K562 (cell line): ENCODE data around the gene TPK1. TPM values are rescaled to one million over a fixed set of nuclear protein-coding genes. Genes with fewer than 3 reads are reported as not detected.

Experiments used
- ATAC-seq: fragments of 200-7000 bp; cut with Tn5 transposase; 3 replicates; pipeline ENCODE4 v1.9.1; 2020; ENCODE audit warnings: moderate library complexity
- BruUV-seq: library from RNA; stranded (reverse); fragments of 400-500 nt; replicated peaks from 2 replicates; lab custom pipeline; 2021; lab: Mats Ljungman, UMichigan
- CTCF ChIA-PET: fragments of 300-600 bp; formaldehyde crosslinking; extraction: SDS; loops from one replicate; lab custom pipeline; 2021; ENCODE audit warnings: low intra/inter-chr PET ratio; lab: Yijun Ruan, JAX
- POLR2A ChIA-PET: fragments of 300-600, 350-650 bp; sonication (Branson Sonifier 250); formaldehyde crosslinking; extraction: SDS; loops from one replicate; lab custom pipeline; 2021; ENCODE audit warnings: antibody characterized with exemption, inconsistent platforms; lab: Yijun Ruan, JAX
- DNase-seq, 4 experiments: peaks; one replicate each; pipeline versions ENCODE4 v3.0.0 to v3.0.0-alpha.2; 2011 to 2018; ENCODE audit warnings: low spot score in 3 of 4, mixed read lengths in 3 of 4; ENCODE audit errors: extremely low read depth in 1 of 4
- FAIRE-seq: peaks from 2 replicates; lab custom pipeline; 2011; peaks lifted over from hg19 to GRCh38; lab: Jason Lieb, UNC
- H2AFZ ChIP-seq: 2 replicates; pipeline ENCODE4 v1.6.0; 2011; ENCODE audit warnings: low read depth, low read length, control low read depth, inconsistent platforms
- H3K27ac ChIP-seq: fragments of 200-600 bp; 3 replicates; pipeline ENCODE4 v1.8.0; 2011; ENCODE audit warnings: low read depth, mild to moderate bottlenecking, control low read depth, inconsistent platforms, low read length, moderate library complexity, mixed read lengths; ENCODE audit errors: extremely low read depth
- H3K27me3 ChIP-seq, 2 experiments: fragments of 300-600 bp in 1 of 2; 2 replicates in 1 of 2; 3 replicates in 1 of 2; pipeline versions ENCODE4 v1.6.0 to v1.8.0; 2011; ENCODE audit warnings: inconsistent platforms in 2 of 2, low read length in 2 of 2, mild to moderate bottlenecking in 1 of 2, mixed read lengths in 1 of 2, moderate library complexity in 1 of 2; ENCODE audit not compliant: control insufficient read depth in 2 of 2, insufficient read depth in 2 of 2
- H3K36me3 ChIP-seq: fragments of 300-600 bp; 3 replicates; pipeline ENCODE4 v1.8.0; 2011; ENCODE audit warnings: mild to moderate bottlenecking, low read length, inconsistent platforms; ENCODE audit not compliant: control insufficient read depth, insufficient read depth
- H3K4me1 ChIP-seq, 2 experiments: fragments of 200-600 bp in 1 of 2; replicated peaks in 1 of 2; 2 replicates in 1 of 2; 3 replicates in 1 of 2; pipeline versions ENCODE4 v1.5.1 to v1.8.0; 2011; ENCODE audit warnings: inconsistent platforms in 2 of 2, low read length in 2 of 2, mild to moderate bottlenecking in 1 of 2, mixed read lengths in 1 of 2, moderate library complexity in 1 of 2; ENCODE audit not compliant: control insufficient read depth in 2 of 2, insufficient read depth in 2 of 2
- H3K4me2 ChIP-seq: 2 replicates; pipeline ENCODE4 v1.6.1; 2011; ENCODE audit warnings: low read length, control low read depth, inconsistent platforms, mixed read lengths; ENCODE audit not compliant: insufficient read depth
- H3K4me3 ChIP-seq: fragments of 200-600 bp; sonication (generic), shearing (Covaris generic); 2 replicates; pipeline ENCODE4 v1.5.1; 2016; ENCODE audit warnings: control low read depth, inconsistent platforms
- H3K79me2 ChIP-seq: fragments of 200-600 bp; 3 replicates; pipeline ENCODE4 v1.8.0; 2011; ENCODE audit warnings: low read length, inconsistent platforms; ENCODE audit not compliant: control insufficient read depth, insufficient read depth
- H3K9ac ChIP-seq, 2 experiments: 2 replicates each; pipeline versions ENCODE4 v1.6.0 to v1.6.1; 2011; ENCODE audit warnings: low read depth in 2 of 2, low read length in 2 of 2, control low read depth in 1 of 2, inconsistent platforms in 1 of 2, mild to moderate bottlenecking in 1 of 2, mixed read lengths in 1 of 2; ENCODE audit not compliant: insufficient read depth in 1 of 2
- H3K9me1 ChIP-seq: one replicate; pipeline ENCODE4 v1.6.0; 2011; ENCODE audit warnings: inconsistent platforms, mild to moderate bottlenecking, low read length, moderate library complexity; ENCODE audit not compliant: control insufficient read depth, insufficient read depth
- H3K9me3 ChIP-seq: replicated peaks from 2 replicates; pipeline ENCODE4 v1.5.1; 2011; ENCODE audit warnings: low read depth, low read length, inconsistent platforms; ENCODE audit not compliant: control insufficient read depth, insufficient read depth
- H4K20me1 ChIP-seq: replicated peaks from 2 replicates; pipeline ENCODE4 v1.6.1; 2011; ENCODE audit warnings: low read length, inconsistent platforms, mixed read lengths; ENCODE audit not compliant: control insufficient read depth, insufficient read depth
- BCOR ChIP-seq: fragments of 450-650 bp; IDR thresholded peaks from 2 replicates; pipeline ENCODE4 v1.6.1; 2016
- CLOCK ChIP-seq: fragments of 250-450 bp; sonication (Bioruptor Pico); IDR thresholded peaks from 2 replicates; pipeline ENCODE4 v1.4.0; 2020; ENCODE audit warnings: mild to moderate bottlenecking, moderate library complexity, borderline replicate concordance
- GABPB1 ChIP-seq: sonication (generic); formaldehyde crosslinking; IDR thresholded peaks from 2 replicates; pipeline ENCODE4 v1.8.0; 2022; ENCODE audit warnings: mild to moderate bottlenecking, missing genetic modification reagents
- KDM2B ChIP-seq: fragments of 250-450 bp; sonication (Bioruptor Pico); IDR thresholded peaks from 2 replicates; pipeline ENCODE4 v1.8.0; 2021; ENCODE audit warnings: mild to moderate bottlenecking, moderate library complexity
- MCM2 ChIP-seq: fragments of 450-650 bp; IDR thresholded peaks from 2 replicates; pipeline ENCODE4 v1.6.1; 2017; ENCODE audit warnings: low read depth, mild to moderate bottlenecking
- NFE2 ChIP-seq: IDR thresholded peaks from 2 replicates; pipeline ENCODE4 v1.6.1; 2014; ENCODE audit warnings: antibody characterized with exemption, low read depth
- SLC30A9 ChIP-seq: fragments of 250-450 bp; sonication (Bioruptor Pico); IDR thresholded peaks from 2 replicates; pipeline ENCODE4 v1.8.0; 2022; ENCODE audit warnings: mild to moderate bottlenecking, moderate library complexity
- TEAD4 ChIP-seq, 2 experiments: sonication (generic) in 1 of 2; formaldehyde crosslinking in 1 of 2; IDR thresholded peaks; 2 replicates each; pipeline versions ENCODE4 v1.6.1 to v1.8.0; 2012 to 2022; ENCODE audit warnings: borderline replicate concordance in 1 of 2, inconsistent platforms in 1 of 2, low read length in 1 of 2, mild to moderate bottlenecking in 1 of 2, missing genetic modification reagents in 1 of 2
- WHSC1 ChIP-seq: IDR thresholded peaks from one replicate; pipeline ENCODE4 v1.6.1; 2012; ENCODE audit warnings: low read length, control low read depth, inconsistent platforms
- ZNF324 ChIP-seq: fragments of 250-450 bp; sonication (Bioruptor Pico); IDR thresholded peaks from 2 replicates; pipeline ENCODE4 v1.4.0; 2020; ENCODE audit warnings: mild to moderate bottlenecking
- ZNF445 ChIP-seq: fragments of 250-450 bp; sonication (Bioruptor Pico); IDR thresholded peaks from 2 replicates; pipeline ENCODE4 v1.4.0; 2020; ENCODE audit warnings: low read depth, mild to moderate bottlenecking, moderate library complexity
- ZNF589 ChIP-seq: fragments of 200-800 bp; sonication (Bioruptor generic); IDR thresholded peaks from 2 replicates; pipeline ENCODE4 v1.6.1; 2016; ENCODE audit warnings: low read depth, missing genetic modification characterization, missing compliant biosample characterization
- ZNF766 ChIP-seq: fragments of 200-800 bp; sonication (Bioruptor generic); conservative IDR thresholded peaks from 2 replicates; pipeline ENCODE4 v1.6.1; 2016; ENCODE audit warnings: missing genetic modification characterization, missing compliant biosample characterization
- ZNF778 ChIP-seq: fragments of 450-650 bp; formaldehyde crosslinking; IDR thresholded peaks from 2 replicates; pipeline ENCODE4 v1.4.0; 2020; ENCODE audit warnings: mild to moderate bottlenecking, moderate library complexity
- WGBS: fragments of 100-300 bp; shearing (Covaris generic); methylation state at CpG from one replicate; pipeline ENCODE4 v1.1.6; 2016; ENCODE audit warnings: low coverage, mixed read lengths; ENCODE audit not compliant: insufficient coverage; ENCODE audit errors: missing lambda C conversion rate; 5-methylcytosine and 5-hydroxymethylcytosine counted together
- in situ Hi-C: fragments of 300-500 bp; cut with MboI; formaldehyde crosslinking; loops from 4 replicates; pipeline ENCODE4 v1.15.0; 2018; ENCODE audit warnings: inconsistent platforms, mixed read lengths
- intact Hi-C: fragments of 100-400 bp; cut with micrococcal nuclease; formaldehyde crosslinking; loops from 2 replicates; pipeline ENCODE4 v1.14.2; 2022
- polyA plus RNA-seq, 8 experiments: library from polyadenylated mRNA; depleted of rRNA in 4 of 8; stranded (reverse) in 5 of 8; unstranded in 3 of 8; fragments of >200 nt; fragmentation: Nextera tagmentation in 2 of 8; fragmentation: Illumina TruSeq in 1 of 8; extraction: Ambion mirVana in 2 of 8; extraction: Trizol in 1 of 8; gene quantifications; 2 replicates each; pipeline versions ENCODE4 v1.2.1 to v1.2.3, GENCODE V29; 2011 to 2014; ENCODE audit warnings: inconsistent platforms in 1 of 8, missing spikeins in 1 of 8
- total RNA-seq, 7 experiments: library from RNA; depleted of rRNA in 6 of 7; stranded (reverse); fragments of >200 nt in 6 of 7; fragmentation: Illumina TruSeq in 2 of 7; extraction: Trizol in 2 of 7; gene quantifications; 2 replicates each; pipeline versions ENCODE4 v1.2.1 to v1.2.3, GENCODE V29; 2011 to 2021; ENCODE audit warnings: low replicate concordance in 1 of 7

The TPK1 gene
- total and polyA plus RNA-seq, 9 of the 15 experiments (the other 6 are each of a cell fraction or from before 2014, with no cell fraction given), result 5.1 to 16.2 (median 9.2) TPM

GRCh38 chr7:144641389-144642044 lies 194.3 kb downstream of the TPK1 start:
- BruUV-seq, result no TSS peak
- no peaks in the 10 kb centered on the region for H3K9me1 ChIP-seq
- H3K4me2 ChIP-seq, result no peak overlapping the region
- no peak overlapping the region for H3K9ac ChIP-seq
- no peak overlapping the region for H3K4me3 ChIP-seq
- no peak for FAIRE-seq
- no peak for DNase-seq
- no peaks in the 10 kb centered on the region for H3K36me3 ChIP-seq
- intact Hi-C loops (no loop called here), in situ Hi-C loops (no loop called here)
- H3K27ac ChIP-seq, result no peak overlapping the region
- H3K27me3 ChIP-seq, result no peaks in the 10 kb centered on the region
- H3K4me1 ChIP-seq, result no peaks in the 10 kb centered on the region
- H3K79me2 ChIP-seq, result no peaks in the 10 kb centered on the region
- ChIA-PET POLR2A (no interaction called here), CTCF (no interaction called here)
- ATAC-seq, result no peak
- H4K20me1 ChIP-seq, result no peaks in the 10 kb centered on the region
- H3K9me3 ChIP-seq, result no peaks in the 10 kb centered on the region
- 0% methylated on average over 4 of the region's 4 CpGs for WGBS
- H2AFZ ChIP-seq, result no peak overlapping the region
- TF ChIP-seq KDM2B (CRISPR knock-in tag), result no peak
- no peak for TF ChIP-seq ZNF589
- TF ChIP-seq ZNF778, result no peak
- TF ChIP-seq ZNF766 (CRISPR knock-in tag), result no peak
- TF ChIP-seq TEAD4 (IDR thresholded peaks at IDR 0.05; ENCODE audit: low read length), result no peak
- no peak for TF ChIP-seq TEAD4 (CRISPR knock-in tag; IDR thresholded peaks at IDR 0.05; ENCODE audit: borderline replicate concordance)
- no peak for TF ChIP-seq GABPB1 (CRISPR knock-in tag)
- no peak for TF ChIP-seq NFE2
- no peak for TF ChIP-seq CLOCK (CRISPR knock-in tag)
- TF ChIP-seq BCOR, result no peak
- TF ChIP-seq ZNF324 (CRISPR knock-in tag), result no peak
- no peak for TF ChIP-seq SLC30A9
- no peak for TF ChIP-seq MCM2
- no peak for TF ChIP-seq WHSC1
- no peak for TF ChIP-seq ZNF445 (CRISPR knock-in tag)
